HepG2 (cell line): ENCODE data around the gene PTPRF. TPM values are rescaled to one million over a fixed set of nuclear protein-coding genes. Genes with fewer than 3 reads are reported as not detected.

Source experiments
- GTF3A ChIP-seq: sonication (generic); formaldehyde crosslinking; conservative IDR thresholded peaks from 2 replicates; pipeline ENCODE4 v1.4.0; 2020; ENCODE audit warnings: mild to moderate bottlenecking, missing genetic modification reagents
- HDAC1 ChIP-seq: sonication (generic); formaldehyde crosslinking; IDR thresholded peaks from 2 replicates; pipeline ENCODE4 v1.5.1; 2020; ENCODE audit warnings: mild to moderate bottlenecking, missing genetic modification reagents
- SIN3A ChIP-seq: IDR thresholded peaks from 2 replicates; pipeline ENCODE4 v1.6.1; 2011; ENCODE audit warnings: low read depth, mild to moderate bottlenecking, control low read depth, low read length, borderline replicate concordance
- SKI ChIP-seq: fragments of 450-650 bp; IDR thresholded peaks from one replicate; pipeline ENCODE4 v1.6.1; 2018; ENCODE audit warnings: mild to moderate bottlenecking; ENCODE audit not compliant: partially characterized antibody
- ZNF264 ChIP-seq: sonication (generic); formaldehyde crosslinking; IDR thresholded peaks from 2 replicates; pipeline ENCODE4 v1.4.0; 2020; ENCODE audit warnings: missing genetic modification reagents
- ZNF407 ChIP-seq: sonication (generic); formaldehyde crosslinking; IDR thresholded peaks from one replicate; pipeline ENCODE4 v1.5.1; 2020; ENCODE audit warnings: mild to moderate bottlenecking, missing genetic modification reagents; ENCODE audit errors: not compliant biosample characterization
- ZNF430 ChIP-seq: sonication (generic); formaldehyde crosslinking; IDR thresholded peaks from 2 replicates; pipeline ENCODE4 v1.9.0; 2021; ENCODE audit warnings: mild to moderate bottlenecking, missing genetic modification reagents
- ZNF563 ChIP-seq: sonication (generic); formaldehyde crosslinking; IDR thresholded peaks from 2 replicates; pipeline ENCODE4 v1.8.0; 2022; ENCODE audit warnings: mild to moderate bottlenecking, moderate library complexity, missing genetic modification reagents
- polyA plus RNA-seq, 8 experiments: library from polyadenylated mRNA; depleted of rRNA in 3 of 8; stranded (reverse) in 7 of 8; unstranded in 1 of 8; fragments of >200 nt; fragmentation: Illumina TruSeq in 4 of 8; extraction: Trizol in 4 of 8; gene quantifications; 2 replicates each; pipeline versions ENCODE4 v1.2.1 to v1.2.3, GENCODE V29; 2011 to 2016; ENCODE audit warnings: low read depth in 4 of 8, missing spikeins in 1 of 8, mixed read lengths in 1 of 8; ENCODE audit not compliant: insufficient read depth in 1 of 8
- total RNA-seq, 5 experiments: library from RNA; depleted of rRNA; stranded (reverse); fragments of >200 nt; fragmentation: Illumina TruSeq; extraction: Trizol; gene quantifications; 2 replicates each; pipeline ENCODE4 v1.2.3, GENCODE V29; 2016; ENCODE audit warnings: low read depth in 1 of 5
- TF ChIP-seq, protein P1 (sequence below): sonication (generic); formaldehyde crosslinking; IDR thresholded peaks from 2 replicates; pipeline ENCODE4 v1.4.0; 2020; ENCODE audit warnings: missing genetic modification reagents

The PTPRF gene
- total and polyA plus RNA-seq, 2 of the 13 experiments (the other 11 are each of a cell fraction or from before 2014, with no cell fraction given): 55.9 to 167 TPM

DNA sequence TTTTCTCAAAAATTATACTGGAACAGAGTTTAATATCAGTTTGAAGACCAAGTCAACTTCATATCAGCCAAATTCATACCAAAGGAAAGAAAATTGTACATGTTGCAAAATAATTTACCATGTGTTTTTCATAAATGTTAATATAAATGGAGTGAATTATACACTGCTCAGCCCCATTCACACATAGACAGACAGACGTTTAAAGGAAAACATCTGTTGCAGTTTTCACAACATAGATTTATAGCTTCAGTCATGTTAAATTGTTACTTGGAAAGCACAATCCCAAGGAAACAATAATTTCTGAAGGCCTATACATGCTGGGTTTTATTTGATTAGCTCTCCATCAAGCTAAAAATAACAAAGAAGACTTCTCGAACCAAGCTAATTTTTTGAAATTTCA lies 49.2 kb upstream of the PTPRF start (continued):
- TF ChIP-seq ZNF430 (CRISPR knock-in tag) (no peak), SKI (no peak), SIN3A (no peak), ZNF563 (CRISPR knock-in tag) (no peak), GTF3A (CRISPR knock-in tag) (no peak), ZNF407 (no peak), ZNF264 (CRISPR knock-in tag) (no peak), HDAC1 (no peak)
- TF ChIP-seq, protein P1, sequence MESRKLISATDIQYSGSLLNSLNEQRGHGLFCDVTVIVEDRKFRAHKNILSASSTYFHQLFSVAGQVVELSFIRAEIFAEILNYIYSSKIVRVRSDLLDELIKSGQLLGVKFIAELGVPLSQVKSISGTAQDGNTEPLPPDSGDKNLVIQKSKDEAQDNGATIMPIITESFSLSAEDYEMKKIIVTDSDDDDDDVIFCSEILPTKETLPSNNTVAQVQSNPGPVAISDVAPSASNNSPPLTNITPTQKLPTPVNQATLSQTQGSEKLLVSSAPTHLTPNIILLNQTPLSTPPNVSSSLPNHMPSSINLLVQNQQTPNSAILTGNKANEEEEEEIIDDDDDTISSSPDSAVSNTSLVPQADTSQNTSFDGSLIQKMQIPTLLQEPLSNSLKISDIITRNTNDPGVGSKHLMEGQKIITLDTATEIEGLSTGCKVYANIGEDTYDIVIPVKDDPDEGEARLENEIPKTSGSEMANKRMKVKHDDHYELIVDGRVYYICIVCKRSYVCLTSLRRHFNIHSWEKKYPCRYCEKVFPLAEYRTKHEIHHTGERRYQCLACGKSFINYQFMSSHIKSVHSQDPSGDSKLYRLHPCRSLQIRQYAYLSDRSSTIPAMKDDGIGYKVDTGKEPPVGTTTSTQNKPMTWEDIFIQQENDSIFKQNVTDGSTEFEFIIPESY (CRISPR knock-in tag): no peak
